ENCODE measurements around the gene DNAH1.

Gene DNAH1

DNA sequence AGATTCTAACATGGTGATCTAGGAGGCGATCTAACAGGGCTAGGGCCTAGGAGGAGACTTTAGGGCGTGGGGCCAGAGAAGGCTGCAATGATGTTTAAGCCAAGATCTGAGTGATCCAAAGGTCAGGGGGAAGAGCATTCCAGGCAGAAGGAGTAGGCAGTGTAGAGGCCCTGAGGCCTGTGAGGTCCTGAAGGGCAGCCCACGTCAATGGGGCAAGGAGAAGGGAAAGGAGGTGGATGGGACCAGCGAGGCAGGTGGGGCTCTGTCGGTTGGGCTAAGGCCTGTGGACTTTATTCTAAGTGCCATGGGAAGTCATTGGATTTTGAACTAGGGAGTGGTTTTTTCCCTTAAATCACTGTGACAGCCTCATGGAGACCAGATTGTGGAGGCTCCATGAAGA, 10.2 kb upstream of the DNAH1 start:
- TF ChIP-seq, protein P1, sequence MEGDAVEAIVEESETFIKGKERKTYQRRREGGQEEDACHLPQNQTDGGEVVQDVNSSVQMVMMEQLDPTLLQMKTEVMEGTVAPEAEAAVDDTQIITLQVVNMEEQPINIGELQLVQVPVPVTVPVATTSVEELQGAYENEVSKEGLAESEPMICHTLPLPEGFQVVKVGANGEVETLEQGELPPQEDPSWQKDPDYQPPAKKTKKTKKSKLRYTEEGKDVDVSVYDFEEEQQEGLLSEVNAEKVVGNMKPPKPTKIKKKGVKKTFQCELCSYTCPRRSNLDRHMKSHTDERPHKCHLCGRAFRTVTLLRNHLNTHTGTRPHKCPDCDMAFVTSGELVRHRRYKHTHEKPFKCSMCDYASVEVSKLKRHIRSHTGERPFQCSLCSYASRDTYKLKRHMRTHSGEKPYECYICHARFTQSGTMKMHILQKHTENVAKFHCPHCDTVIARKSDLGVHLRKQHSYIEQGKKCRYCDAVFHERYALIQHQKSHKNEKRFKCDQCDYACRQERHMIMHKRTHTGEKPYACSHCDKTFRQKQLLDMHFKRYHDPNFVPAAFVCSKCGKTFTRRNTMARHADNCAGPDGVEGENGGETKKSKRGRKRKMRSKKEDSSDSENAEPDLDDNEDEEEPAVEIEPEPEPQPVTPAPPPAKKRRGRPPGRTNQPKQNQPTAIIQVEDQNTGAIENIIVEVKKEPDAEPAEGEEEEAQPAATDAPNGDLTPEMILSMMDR (IDR thresholded peaks at IDR 0.05; ENCODE audit: poor library complexity, severe bottlenecking), result no peak
- Histone ChIP-seq H3K4me1 (ENCODE audit: insufficient read depth, poor library complexity, severe bottlenecking) (no peaks in the 10 kb centered on the region), H3K27ac (ENCODE audit: poor library complexity, severe bottlenecking) (no peak overlapping the region), H3K36me3 (ENCODE audit: low read depth) (no peaks in the 10 kb centered on the region), H3K4me3 (ENCODE audit: severe bottlenecking) (no peak overlapping the region), H3K27me3 (ENCODE audit: insufficient read depth, poor library complexity, severe bottlenecking) (no peaks in the 10 kb centered on the region), H3K9me3 (ENCODE audit: severe bottlenecking) (no peaks in the 10 kb centered on the region)
- ATAC-seq (ENCODE audit: low read depth) (no peak), DNase-seq (ENCODE audit: low spot score) (no peak)

DNA sequence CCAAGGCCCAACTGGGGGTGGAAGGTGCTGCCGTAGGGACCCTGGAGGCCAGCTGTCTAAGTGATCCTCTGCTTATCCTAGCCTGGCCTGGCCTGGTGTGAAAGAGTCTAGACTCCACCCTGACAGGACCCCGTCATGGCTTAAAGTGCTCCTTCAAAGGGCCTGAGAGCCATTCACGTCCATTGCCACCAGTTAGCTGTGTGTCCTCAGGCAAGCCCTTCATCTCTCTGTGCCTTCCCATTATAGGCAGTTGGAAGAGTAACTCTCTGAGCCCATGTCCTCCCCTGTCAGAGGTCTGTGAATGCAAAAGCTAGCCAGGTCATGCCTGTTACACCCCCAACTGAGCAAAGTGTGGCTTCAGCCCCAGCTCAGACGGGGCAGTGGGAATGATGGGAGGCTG, 9.1 kb upstream of the DNAH1 start:
- Histone ChIP-seq H3K4me3 (ENCODE audit: severe bottlenecking) (no peak overlapping the region), H3K27ac (ENCODE audit: poor library complexity, severe bottlenecking) (no peak overlapping the region), H3K4me1 (ENCODE audit: insufficient read depth, poor library complexity, severe bottlenecking) (no peaks in the 10 kb centered on the region), H3K9me3 (ENCODE audit: severe bottlenecking) (no peaks in the 10 kb centered on the region), H3K36me3 (ENCODE audit: low read depth) (no peaks in the 10 kb centered on the region), H3K27me3 (ENCODE audit: insufficient read depth, poor library complexity, severe bottlenecking) (no peaks in the 10 kb centered on the region)
- no peak for DNase-seq (ENCODE audit: low spot score)
- TF ChIP-seq, protein P1 (IDR thresholded peaks at IDR 0.05; ENCODE audit: poor library complexity, severe bottlenecking), result no peak
- no peak for ATAC-seq (ENCODE audit: low read depth)

DNA sequence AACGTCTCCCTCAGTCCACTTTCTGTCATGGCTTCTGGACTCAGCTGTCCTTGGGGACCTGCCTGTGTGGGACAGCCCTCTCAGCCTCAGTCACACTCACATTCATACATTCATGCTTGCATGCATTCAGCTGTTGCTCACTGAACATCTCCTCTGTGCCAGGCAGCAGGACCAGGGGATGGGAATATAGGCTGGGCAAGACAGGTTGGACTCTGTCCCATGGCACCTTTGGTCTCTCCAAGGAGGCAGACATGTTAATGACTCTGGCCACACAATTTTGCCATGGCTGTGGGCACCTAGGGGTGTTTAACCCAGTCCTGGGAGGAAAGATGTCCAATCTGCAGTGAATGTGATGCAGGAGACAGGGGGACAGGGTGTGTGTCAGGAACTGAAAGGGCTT, 7.8 kb upstream of the DNAH1 start:
- TF ChIP-seq, protein P1 (IDR thresholded peaks at IDR 0.05; ENCODE audit: poor library complexity, severe bottlenecking), result no peak
- no peak overlapping the region for H3K27ac ChIP-seq (ENCODE audit: poor library complexity, severe bottlenecking)
- H3K4me1 ChIP-seq (ENCODE audit: insufficient read depth, poor library complexity, severe bottlenecking), result no peaks in the 10 kb centered on the region
- ATAC-seq (ENCODE audit: low read depth) (no peak), DNase-seq (ENCODE audit: low spot score) (no peak)
- H3K4me3 ChIP-seq (ENCODE audit: severe bottlenecking), result no peak overlapping the region
- H3K9me3 ChIP-seq (ENCODE audit: severe bottlenecking), result no peaks in the 10 kb centered on the region
- H3K27me3 ChIP-seq (ENCODE audit: insufficient read depth, poor library complexity, severe bottlenecking), result no peaks in the 10 kb centered on the region
- H3K36me3 ChIP-seq (ENCODE audit: low read depth), result no peaks in the 10 kb centered on the region

DNA sequence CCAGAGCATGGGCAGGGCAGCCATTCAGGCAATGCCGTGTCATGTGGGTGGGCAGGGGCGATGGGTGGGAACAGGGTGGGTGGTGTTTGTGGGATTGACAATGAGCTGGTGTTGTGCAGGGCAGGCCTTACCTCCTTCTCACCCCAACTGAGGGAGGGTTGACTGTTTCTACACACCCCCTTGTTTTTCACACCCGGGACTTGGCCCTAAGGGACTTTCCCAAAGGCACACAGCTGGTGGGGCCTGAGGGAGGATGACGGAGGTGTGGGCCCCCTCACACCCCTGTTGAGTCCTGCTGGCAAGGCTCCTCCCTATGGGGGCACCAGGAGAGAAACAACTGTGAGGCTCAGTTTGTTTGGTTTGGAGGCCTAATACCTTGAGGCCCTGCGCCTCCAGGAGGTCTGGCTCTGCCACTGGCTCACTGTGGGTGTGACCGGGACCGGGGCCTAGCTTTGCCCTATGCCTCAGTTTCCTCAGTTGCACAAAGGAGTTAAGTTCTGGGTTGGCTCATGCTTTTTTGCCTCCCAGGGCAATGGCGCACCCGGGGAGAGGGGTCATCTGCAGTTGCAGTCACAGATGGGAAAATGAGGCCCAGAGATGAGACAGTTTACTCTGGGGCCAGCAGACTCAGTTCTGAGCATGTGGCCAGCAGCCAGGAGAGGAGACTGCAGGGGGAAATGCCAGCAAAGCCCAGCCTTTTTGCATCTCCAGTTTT, 5.1 kb upstream of the DNAH1 start:
- Histone ChIP-seq H3K27me3 (ENCODE audit: insufficient read depth, poor library complexity, severe bottlenecking) (no peaks in the 10 kb centered on the region), H3K4me3 (ENCODE audit: severe bottlenecking) (no peak overlapping the region), H3K9me3 (ENCODE audit: severe bottlenecking) (no peaks in the 10 kb centered on the region), H3K36me3 (ENCODE audit: low read depth) (no peaks in the 10 kb centered on the region), H3K27ac (ENCODE audit: poor library complexity, severe bottlenecking) (no peak overlapping the region), H3K4me1 (ENCODE audit: insufficient read depth, poor library complexity, severe bottlenecking) (no peaks in the 10 kb centered on the region)
- no peak for ATAC-seq (ENCODE audit: low read depth)
- TF ChIP-seq, protein P1 (IDR thresholded peaks at IDR 0.05; ENCODE audit: poor library complexity, severe bottlenecking), result no peak
- no peak for DNase-seq (ENCODE audit: low spot score)

DNA sequence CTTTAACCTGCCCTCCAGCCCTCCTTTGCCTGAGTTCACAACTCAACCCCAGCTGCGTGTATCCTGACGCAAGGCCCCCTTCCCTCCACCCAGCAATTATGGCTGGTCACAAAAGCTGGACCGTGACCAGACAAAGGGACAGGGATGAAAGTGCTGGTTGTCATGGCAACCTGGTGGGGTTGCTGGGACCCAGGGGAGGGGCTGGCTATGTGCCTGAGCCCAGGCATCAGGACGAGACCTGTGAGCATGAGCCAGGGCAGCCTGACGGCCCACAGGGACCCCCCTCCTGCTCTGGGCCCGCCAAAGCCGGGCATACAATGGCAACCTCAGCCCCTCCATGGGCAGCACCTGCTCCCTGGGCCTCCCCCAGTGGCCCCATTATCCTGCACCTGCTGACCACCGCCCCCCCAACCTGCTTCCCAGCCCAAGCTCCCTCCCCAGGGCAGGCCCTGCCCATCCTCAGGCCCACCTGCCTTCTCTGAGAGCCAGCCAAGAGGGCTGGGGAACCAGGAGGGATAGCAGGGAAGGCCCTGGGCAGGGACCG, 4.5 kb upstream of the DNAH1 start:
- no peaks in the 10 kb centered on the region for H3K27me3 ChIP-seq (ENCODE audit: insufficient read depth, poor library complexity, severe bottlenecking)
- H3K4me3 ChIP-seq (ENCODE audit: severe bottlenecking), result no peak overlapping the region
- no peaks in the 10 kb centered on the region for H3K9me3 ChIP-seq (ENCODE audit: severe bottlenecking)
- no peaks in the 10 kb centered on the region for H3K36me3 ChIP-seq (ENCODE audit: low read depth)
- no peaks in the 10 kb centered on the region for H3K4me1 ChIP-seq (ENCODE audit: insufficient read depth, poor library complexity, severe bottlenecking)
- no peak overlapping the region for H3K27ac ChIP-seq (ENCODE audit: poor library complexity, severe bottlenecking)
- TF ChIP-seq, protein P1 (IDR thresholded peaks at IDR 0.05; ENCODE audit: poor library complexity, severe bottlenecking), result no peak
- no peak for DNase-seq (ENCODE audit: low spot score)
- no peak for ATAC-seq (ENCODE audit: low read depth)

Measured in RWPE2 (cell line).